GM10248 (cell line): Measurements from ENCODE around the gene SRPRB.

Source experiments
- CTCF ChIA-PET: fragments of 300-600 bp; sonication (Branson Sonifier 250); formaldehyde crosslinking; extraction: SDS; loops from one replicate; lab custom pipeline; 2021; ENCODE audit warnings: antibody characterized with exemption; lab: Yijun Ruan, JAX
- POLR2A ChIA-PET: fragments of 350-650 bp; sonication (Branson Sonifier 250); formaldehyde crosslinking; extraction: SDS; loops from one replicate; lab custom pipeline; 2020; ENCODE audit warnings: antibody characterized with exemption; lab: Yijun Ruan, JAX
- DNase-seq: peaks from one replicate; pipeline ENCODE4 v3.0.0; 2012; ENCODE audit errors: extremely low spot score
- CTCF ChIP-seq: IDR thresholded peaks from 2 replicates; pipeline ENCODE4 v1.5.1; 2012; ENCODE audit warnings: mild to moderate bottlenecking, low read depth; ENCODE audit errors: extremely low read depth, missing control alignments, control extremely low read depth

Gene SRPRB

GRCh38 chr3:133825969-133826727 lies 20.5 kb downstream of the SRPRB start:
- no peak for TF ChIP-seq CTCF
- POLR2A ChIA-PET, result no interaction called here
- DNase-seq, result no peak
- CTCF ChIA-PET, result interaction anchor here (1.0 kb wide), 1 partner anchor 23 kb away, joined by 3 read pairs; no protein-coding TSS in a partner anchor

GRCh38 chr3:133827136-133827535 lies 21.5 kb downstream of the SRPRB start:
- CTCF ChIA-PET, result no interaction called here
- POLR2A ChIA-PET, result no interaction called here
- no peak for DNase-seq
- no peak for TF ChIP-seq CTCF

GRCh38 chr3:133827684-133828083 lies 22.1 kb downstream of the SRPRB start:
- ChIA-PET CTCF (interaction anchor here (2.1 kb wide), 1 partner anchor 10 kb away, joined by 6 read pairs; no protein-coding TSS in a partner anchor), POLR2A (interaction anchor here (0.6 kb wide), 1 partner anchor 12 kb away, joined by 8 read pairs; no protein-coding TSS in a partner anchor)
- TF ChIP-seq CTCF, result no peak
- no peak for DNase-seq

GRCh38 chr3:133828576-133829309 lies 23.1 kb downstream of the SRPRB start:
- no peak for TF ChIP-seq CTCF
- POLR2A ChIA-PET, result no interaction called here
- CTCF ChIA-PET, result interaction anchor here (2.1 kb wide), 1 partner anchor 11 kb away, joined by 6 read pairs; no protein-coding TSS in a partner anchor
- DNase-seq, result no peak

GRCh38 chr3:133829310-133829707 lies 23.7 kb downstream of the SRPRB start:
- TF ChIP-seq CTCF, result no peak
- ChIA-PET POLR2A (no interaction called here), CTCF (interaction anchor here (2.1 kb wide), 1 partner anchor 11 kb away, joined by 6 read pairs; no protein-coding TSS in a partner anchor)
- DNase-seq, result no peak

- no peak for TF ChIP-seq CTCF
- POLR2A ChIA-PET, result no interaction called here
- DNase-seq, result no peak
- CTCF ChIA-PET, result interaction anchor here (1.1 kb wide), 1 partner anchor 12 kb away, joined by 6 read pairs; no protein-coding TSS in a partner anchor
Observed at GRCh38 chr3:133830071-133830470, 24.5 kb downstream of the SRPRB start.
